GM23338 (cell line): Measurements from ENCODE around the gene USP49. TPM values are rescaled to one million over a fixed set of nuclear protein-coding genes. Genes with fewer than 3 reads are reported as not detected.

Experiments
- ATAC-seq: fragments of 200-7000 bp; cut with Tn5 transposase; 3 replicates; pipeline ENCODE4 v1.9.1; 2020
- DNase-seq: peaks from one replicate; pipeline ENCODE4 v3.0.0-alpha.2; 2015; ENCODE audit warnings: low spot score
- H2AFZ ChIP-seq: fragments of 200-600 bp; sonication (generic); 2 replicates; pipeline ENCODE4 v1.8.0; 2016; ENCODE audit warnings: antibody characterized with exemption, mild to moderate bottlenecking, moderate library complexity
- H3F3A ChIP-seq: fragments of 200-600 bp; sonication (generic); replicated peaks from 2 replicates; pipeline ENCODE4 v1.8.0; 2017; ENCODE audit warnings: antibody characterized with exemption, mixed run types, low read depth
- H3K27ac ChIP-seq: fragments of 200-600 bp; sonication (generic); 2 replicates; pipeline ENCODE4 v1.6.1; 2016; ENCODE audit warnings: low read depth
- H3K27me3 ChIP-seq: fragments of 200-600 bp; sonication (generic); 2 replicates; pipeline ENCODE4 v1.8.0; 2016; ENCODE audit warnings: mild to moderate bottlenecking, mixed run types, moderate library complexity; ENCODE audit not compliant: insufficient read depth
- H3K36me3 ChIP-seq: fragments of 200-600 bp; sonication (generic); 2 replicates; pipeline ENCODE4 v1.8.0; 2016; ENCODE audit warnings: mild to moderate bottlenecking; ENCODE audit not compliant: insufficient read depth
- H3K4me1 ChIP-seq: fragments of 200-600 bp; sonication (generic); 2 replicates; pipeline ENCODE4 v1.8.0; 2016; ENCODE audit warnings: mild to moderate bottlenecking, moderate library complexity; ENCODE audit not compliant: insufficient read depth
- H3K4me2 ChIP-seq: fragments of 200-600 bp; sonication (generic); 2 replicates; pipeline ENCODE4 v1.7.1; 2017; ENCODE audit warnings: mixed run types
- H3K4me3 ChIP-seq: fragments of 200-600 bp; sonication (generic); 2 replicates; pipeline ENCODE4 v1.6.1; 2016; ENCODE audit warnings: mixed run types
- H3K79me2 ChIP-seq: fragments of 200-600 bp; sonication (generic); replicated peaks from 2 replicates; pipeline ENCODE4 v1.8.0; 2017; ENCODE audit warnings: mild to moderate bottlenecking; ENCODE audit not compliant: insufficient read depth
- H3K9me2 ChIP-seq: fragments of 200-600 bp; sonication (generic); 2 replicates; pipeline ENCODE4 v1.8.0; 2017; ENCODE audit not compliant: insufficient read depth
- H4K20me1 ChIP-seq: fragments of 200-600 bp; sonication (generic); replicated peaks from 2 replicates; pipeline ENCODE4 v1.8.0; 2017; ENCODE audit warnings: mild to moderate bottlenecking; ENCODE audit not compliant: insufficient read depth
- H3K27ac Mint-ChIP-seq: 2 replicates; pipeline ENCODE4 v1.8.0; 2020; ENCODE audit warnings: inconsistent platforms, mild to moderate bottlenecking, moderate library complexity, mixed read lengths
- H3K27me3 Mint-ChIP-seq: 3 replicates; pipeline ENCODE4 v1.8.0; 2022; ENCODE audit warnings: low read depth, mild to moderate bottlenecking, moderate library complexity, mixed read lengths, inconsistent platforms; ENCODE audit not compliant: insufficient read depth, poor library complexity
- H3K36me3 Mint-ChIP-seq: 3 replicates; pipeline ENCODE4 v1.8.0; 2021; ENCODE audit warnings: low read depth, mild to moderate bottlenecking, inconsistent platforms, moderate library complexity, mixed read lengths
- H3K4me1 Mint-ChIP-seq: 3 replicates; pipeline ENCODE4 v1.8.0; 2020; ENCODE audit warnings: mild to moderate bottlenecking, inconsistent platforms, mixed read lengths
- H3K4me3 Mint-ChIP-seq: 3 replicates; pipeline ENCODE4 v1.8.0; 2021; ENCODE audit warnings: moderate library complexity, mild to moderate bottlenecking, inconsistent platforms, mixed read lengths
- H3K9me3 Mint-ChIP-seq: 3 replicates; pipeline ENCODE4 v1.8.0; 2020; ENCODE audit warnings: moderate library complexity, mild to moderate bottlenecking, inconsistent platforms, mixed read lengths
- POLR2AphosphoS5 ChIP-seq: IDR thresholded peaks from 2 replicates; pipeline ENCODE4 v1.6.1; 2016; ENCODE audit warnings: antibody characterized with exemption, low read depth
- polyA plus RNA-seq: library from polyadenylated mRNA; unstranded; fragments of >200 nt; fragmentation: Nextera tagmentation; extraction: Ambion mirVana; gene quantifications from 2 replicates; pipeline ENCODE4 v1.2.1, GENCODE V29; 2016
- total RNA-seq: library from RNA; depleted of rRNA; stranded (reverse); fragments of >200 nt; shearing (Covaris generic); gene quantifications from 2 replicates; pipeline ENCODE4 v1.2.3, GENCODE V29; 2014
- TF ChIP-seq, protein P1 (sequence below): fragments of 250-450 bp; sonication (Bioruptor Pico); IDR thresholded peaks from 2 replicates; pipeline ENCODE4 v1.5.0; 2020; ENCODE audit warnings: mild to moderate bottlenecking, moderate library complexity
- TF ChIP-seq, protein P2 (sequence below): IDR thresholded peaks from one replicate; pipeline ENCODE4 v1.6.1; 2018; ENCODE audit warnings: antibody characterized with exemption; ENCODE audit not compliant: unreplicated experiment

The USP49 gene
- total and polyA plus RNA-seq, 2 experiments from 2014 or later = 5.9 to 21.5 TPM

DNA sequence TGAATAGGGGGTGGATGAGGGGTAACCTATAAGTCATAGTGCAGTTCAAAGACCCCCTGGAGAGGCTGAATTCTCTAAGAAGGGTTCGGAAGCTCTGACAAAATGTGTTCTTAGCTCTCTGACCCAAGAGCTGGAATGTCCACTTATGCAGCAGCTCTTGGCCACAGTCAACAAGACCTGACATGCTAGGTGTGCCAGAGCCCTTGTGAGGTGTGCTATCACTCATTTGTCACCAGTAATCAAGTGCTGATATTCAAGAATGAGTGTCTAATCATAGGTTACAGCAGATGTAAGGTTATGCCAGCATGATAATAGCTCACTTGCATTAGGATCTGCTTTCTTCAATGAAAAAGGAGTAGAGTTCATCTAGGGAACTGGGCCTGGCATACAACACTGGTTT is 79.6 kb downstream of the USP49 start:
- Histone ChIP-seq H3K36me3 (no peaks in the 10 kb centered on the region), H3F3A (no peaks in the 10 kb centered on the region), H3K9me2 (no peaks in the 10 kb centered on the region), H3K4me3 (no peak overlapping the region), H3K27me3 (no peaks in the 10 kb centered on the region), H4K20me1 (peaks cover 9% of the 10 kb centered on the region; the same call in 1 of the 2 replicates), H3K79me2 (no peaks in the 10 kb centered on the region), H3K4me1 (no peaks in the 10 kb centered on the region), H3K4me2 (no peak overlapping the region), H3K27ac (no peak overlapping the region), H2AFZ (no peak overlapping the region)
- Mint-ChIP-seq H3K36me3 (no peaks in the 10 kb centered on the region), H3K27ac (no peak overlapping the region), H3K4me3 (no peak overlapping the region), H3K27me3 (peaks cover 3% of the 10 kb centered on the region), H3K4me1 (no peaks in the 10 kb centered on the region; the same call in 2 of the 3 replicates), H3K9me3 (no peaks in the 10 kb centered on the region)
- DNase-seq = no peak
- no peak for ATAC-seq
- TF ChIP-seq, protein P1, sequence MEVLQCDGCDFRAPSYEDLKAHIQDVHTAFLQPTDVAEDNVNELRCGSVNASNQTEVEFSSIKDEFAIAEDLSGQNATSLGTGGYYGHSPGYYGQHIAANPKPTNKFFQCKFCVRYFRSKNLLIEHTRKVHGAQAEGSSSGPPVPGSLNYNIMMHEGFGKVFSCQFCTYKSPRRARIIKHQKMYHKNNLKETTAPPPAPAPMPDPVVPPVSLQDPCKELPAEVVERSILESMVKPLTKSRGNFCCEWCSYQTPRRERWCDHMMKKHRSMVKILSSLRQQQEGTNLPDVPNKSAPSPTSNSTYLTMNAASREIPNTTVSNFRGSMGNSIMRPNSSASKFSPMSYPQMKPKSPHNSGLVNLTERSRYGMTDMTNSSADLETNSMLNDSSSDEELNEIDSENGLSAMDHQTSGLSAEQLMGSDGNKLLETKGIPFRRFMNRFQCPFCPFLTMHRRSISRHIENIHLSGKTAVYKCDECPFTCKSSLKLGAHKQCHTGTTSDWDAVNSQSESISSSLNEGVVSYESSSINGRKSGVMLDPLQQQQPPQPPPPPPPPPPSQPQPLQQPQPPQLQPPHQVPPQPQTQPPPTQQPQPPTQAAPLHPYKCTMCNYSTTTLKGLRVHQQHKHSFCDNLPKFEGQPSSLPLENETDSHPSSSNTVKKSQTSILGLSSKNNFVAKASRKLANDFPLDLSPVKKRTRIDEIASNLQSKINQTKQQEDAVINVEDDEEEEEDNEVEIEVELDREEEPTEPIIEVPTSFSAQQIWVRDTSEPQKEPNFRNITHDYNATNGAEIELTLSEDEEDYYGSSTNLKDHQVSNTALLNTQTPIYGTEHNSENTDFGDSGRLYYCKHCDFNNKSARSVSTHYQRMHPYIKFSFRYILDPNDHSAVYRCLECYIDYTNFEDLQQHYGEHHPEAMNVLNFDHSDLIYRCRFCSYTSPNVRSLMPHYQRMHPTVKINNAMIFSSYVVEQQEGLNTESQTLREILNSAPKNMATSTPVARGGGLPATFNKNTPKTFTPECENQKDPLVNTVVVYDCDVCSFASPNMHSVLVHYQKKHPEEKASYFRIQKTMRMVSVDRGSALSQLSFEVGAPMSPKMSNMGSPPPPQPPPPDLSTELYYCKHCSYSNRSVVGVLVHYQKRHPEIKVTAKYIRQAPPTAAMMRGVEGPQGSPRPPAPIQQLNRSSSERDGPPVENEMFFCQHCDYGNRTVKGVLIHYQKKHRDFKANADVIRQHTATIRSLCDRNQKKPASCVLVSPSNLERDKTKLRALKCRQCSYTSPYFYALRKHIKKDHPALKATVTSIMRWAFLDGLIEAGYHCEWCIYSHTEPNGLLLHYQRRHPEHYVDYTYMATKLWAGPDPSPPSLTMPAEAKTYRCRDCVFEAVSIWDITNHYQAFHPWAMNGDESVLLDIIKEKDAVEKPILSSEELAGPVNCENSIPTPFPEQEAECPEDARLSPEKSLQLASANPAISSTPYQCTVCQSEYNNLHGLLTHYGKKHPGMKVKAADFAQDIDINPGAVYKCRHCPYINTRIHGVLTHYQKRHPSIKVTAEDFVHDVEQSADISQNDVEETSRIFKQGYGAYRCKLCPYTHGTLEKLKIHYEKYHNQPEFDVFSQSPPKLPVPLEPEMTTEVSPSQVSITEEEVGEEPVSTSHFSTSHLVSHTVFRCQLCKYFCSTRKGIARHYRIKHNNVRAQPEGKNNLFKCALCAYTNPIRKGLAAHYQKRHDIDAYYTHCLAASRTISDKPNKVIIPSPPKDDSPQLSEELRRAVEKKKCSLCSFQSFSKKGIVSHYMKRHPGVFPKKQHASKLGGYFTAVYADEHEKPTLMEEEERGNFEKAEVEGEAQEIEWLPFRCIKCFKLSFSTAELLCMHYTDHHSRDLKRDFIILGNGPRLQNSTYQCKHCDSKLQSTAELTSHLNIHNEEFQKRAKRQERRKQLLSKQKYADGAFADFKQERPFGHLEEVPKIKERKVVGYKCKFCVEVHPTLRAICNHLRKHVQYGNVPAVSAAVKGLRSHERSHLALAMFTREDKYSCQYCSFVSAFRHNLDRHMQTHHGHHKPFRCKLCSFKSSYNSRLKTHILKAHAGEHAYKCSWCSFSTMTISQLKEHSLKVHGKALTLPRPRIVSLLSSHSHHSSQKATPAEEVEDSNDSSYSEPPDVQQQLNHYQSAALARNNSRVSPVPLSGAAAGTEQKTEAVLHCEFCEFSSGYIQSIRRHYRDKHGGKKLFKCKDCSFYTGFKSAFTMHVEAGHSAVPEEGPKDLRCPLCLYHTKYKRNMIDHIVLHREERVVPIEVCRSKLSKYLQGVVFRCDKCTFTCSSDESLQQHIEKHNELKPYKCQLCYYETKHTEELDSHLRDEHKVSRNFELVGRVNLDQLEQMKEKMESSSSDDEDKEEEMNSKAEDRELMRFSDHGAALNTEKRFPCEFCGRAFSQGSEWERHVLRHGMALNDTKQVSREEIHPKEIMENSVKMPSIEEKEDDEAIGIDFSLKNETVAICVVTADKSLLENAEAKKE (CRISPR knock-in tag) = no peak
- no peak for TF ChIP-seq POLR2AphosphoS5
- TF ChIP-seq, protein P2, sequence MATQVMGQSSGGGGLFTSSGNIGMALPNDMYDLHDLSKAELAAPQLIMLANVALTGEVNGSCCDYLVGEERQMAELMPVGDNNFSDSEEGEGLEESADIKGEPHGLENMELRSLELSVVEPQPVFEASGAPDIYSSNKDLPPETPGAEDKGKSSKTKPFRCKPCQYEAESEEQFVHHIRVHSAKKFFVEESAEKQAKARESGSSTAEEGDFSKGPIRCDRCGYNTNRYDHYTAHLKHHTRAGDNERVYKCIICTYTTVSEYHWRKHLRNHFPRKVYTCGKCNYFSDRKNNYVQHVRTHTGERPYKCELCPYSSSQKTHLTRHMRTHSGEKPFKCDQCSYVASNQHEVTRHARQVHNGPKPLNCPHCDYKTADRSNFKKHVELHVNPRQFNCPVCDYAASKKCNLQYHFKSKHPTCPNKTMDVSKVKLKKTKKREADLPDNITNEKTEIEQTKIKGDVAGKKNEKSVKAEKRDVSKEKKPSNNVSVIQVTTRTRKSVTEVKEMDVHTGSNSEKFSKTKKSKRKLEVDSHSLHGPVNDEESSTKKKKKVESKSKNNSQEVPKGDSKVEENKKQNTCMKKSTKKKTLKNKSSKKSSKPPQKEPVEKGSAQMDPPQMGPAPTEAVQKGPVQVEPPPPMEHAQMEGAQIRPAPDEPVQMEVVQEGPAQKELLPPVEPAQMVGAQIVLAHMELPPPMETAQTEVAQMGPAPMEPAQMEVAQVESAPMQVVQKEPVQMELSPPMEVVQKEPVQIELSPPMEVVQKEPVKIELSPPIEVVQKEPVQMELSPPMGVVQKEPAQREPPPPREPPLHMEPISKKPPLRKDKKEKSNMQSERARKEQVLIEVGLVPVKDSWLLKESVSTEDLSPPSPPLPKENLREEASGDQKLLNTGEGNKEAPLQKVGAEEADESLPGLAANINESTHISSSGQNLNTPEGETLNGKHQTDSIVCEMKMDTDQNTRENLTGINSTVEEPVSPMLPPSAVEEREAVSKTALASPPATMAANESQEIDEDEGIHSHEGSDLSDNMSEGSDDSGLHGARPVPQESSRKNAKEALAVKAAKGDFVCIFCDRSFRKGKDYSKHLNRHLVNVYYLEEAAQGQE = no peak
